ENCODE results near the gene ITGB6. TPM values are rescaled to one million over a fixed set of nuclear protein-coding genes. Genes with fewer than 3 reads are reported as not detected.
A peak's percentile ranks its signal among the peaks of the same experiment; 100 is the strongest.

The ITGB6 gene
- total RNA-seq, 1 donor from 2014 or later, result 17.2 TPM

- no peak for TF ChIP-seq POLR2A (IDR thresholded peaks at IDR 0.05)
- H3K36me3 ChIP-seq, result no peaks in the 10 kb centered on the region
- H3K27me3 ChIP-seq, result no peaks in the 10 kb centered on the region
- DNase-seq (ENCODE audit: extremely low spot score in 2 of 2), result no peak
- peaks cover 29% of the 10 kb centered on the region for H3K4me1 ChIP-seq
- peak overlapping the region in 1 of 2 donors; percentile 83 for H3K4me3 ChIP-seq
- H3K27ac ChIP-seq, result peak overlapping the region; percentile 72
- intact Hi-C loops (cut with DNase I), result no loop called here
- no peaks in the 10 kb centered on the region for H3K9me3 ChIP-seq
Measured at GRCh38 chr2:160063271-160063670, 136.8 kb downstream of the ITGB6 start.

GRCh38 chr2:160062292-160063005 is 137.6 kb downstream of the ITGB6 start, which contains the start of gene PLA2R1:
TSS of gene PLA2R1 (minus strand) at chr2:160062615. CDS start at chr2:160062403, 212 bp downstream.
- H3K36me3 ChIP-seq, result no peaks in the 10 kb centered on the region
- no peaks in the 10 kb centered on the region for H3K9me3 ChIP-seq
- peaks cover 37% of the 10 kb centered on the region for H3K4me1 ChIP-seq
- peak within 1 kb of the TSS; percentile 70 to 83 for H3K4me3 ChIP-seq
- peak within 1 kb of the TSS; percentile 72 for H3K27ac ChIP-seq
- DNase-seq (ENCODE audit: extremely low spot score in 2 of 2), result no peak
- no peaks in the 10 kb centered on the region for H3K27me3 ChIP-seq
- TF ChIP-seq CTCF (IDR thresholded peaks at IDR 0.05), result no peak
- TF ChIP-seq POLR2AphosphoS5 (IDR thresholded peaks at IDR 0.05; ENCODE audit: insufficient read depth in 1 of 2, low read depth in 1 of 2), result peak; percentile 15 to 73
- intact Hi-C loops (cut with DNase I), result no loop called here

GRCh38 chr2:160061944-160062291 is 138.2 kb downstream of the ITGB6 start:
- peak overlapping the region; percentile 70 to 83 for H3K4me3 ChIP-seq
- TF ChIP-seq CTCF (IDR thresholded peaks at IDR 0.05) (no peak), POLR2AphosphoS5 (IDR thresholded peaks at IDR 0.05; ENCODE audit: insufficient read depth in 1 of 2, low read depth in 1 of 2) (no peak), POLR2A (IDR thresholded peaks at IDR 0.05) (no peak)
- H3K36me3 ChIP-seq, result no peaks in the 10 kb centered on the region
- no peaks in the 10 kb centered on the region for H3K9me3 ChIP-seq
- peak overlapping the region; percentile 72 for H3K27ac ChIP-seq
- no peak for DNase-seq (ENCODE audit: extremely low spot score in 2 of 2)
- peaks cover 43% of the 10 kb centered on the region for H3K4me1 ChIP-seq
- intact Hi-C loops (cut with DNase I), result no loop called here
- H3K27me3 ChIP-seq, result no peaks in the 10 kb centered on the region

- no peak for TF ChIP-seq POLR2A (IDR thresholded peaks at IDR 0.05)
- TF ChIP-seq CTCF (IDR thresholded peaks at IDR 0.05), result no peak
- no peak for TF ChIP-seq POLR2AphosphoS5 (IDR thresholded peaks at IDR 0.05; ENCODE audit: insufficient read depth in 1 of 2, low read depth in 1 of 2)
- H3K4me1 ChIP-seq, result peaks cover 46% of the 10 kb centered on the region
- peak overlapping the region; percentile 72 for H3K27ac ChIP-seq
- peak overlapping the region; percentile 70 to 83 for H3K4me3 ChIP-seq
- H3K9me3 ChIP-seq, result no peaks in the 10 kb centered on the region
- no peaks in the 10 kb centered on the region for H3K27me3 ChIP-seq
- no peaks in the 10 kb centered on the region for H3K36me3 ChIP-seq
- intact Hi-C loops (cut with DNase I), result no loop called here
- DNase-seq (ENCODE audit: extremely low spot score in 2 of 2), result no peak
Measured at GRCh38 chr2:160061533-160061932, 138.5 kb downstream of the ITGB6 start.

- Histone ChIP-seq H3K4me1 (peaks cover 56% of the 10 kb centered on the region), H3K27ac (no peak overlapping the region), H3K9me3 (no peaks in the 10 kb centered on the region), H3K4me3 (no peak overlapping the region), H3K36me3 (no peaks in the 10 kb centered on the region), H3K27me3 (no peaks in the 10 kb centered on the region)
- TF ChIP-seq CTCF (IDR thresholded peaks at IDR 0.05) (no peak), POLR2A (IDR thresholded peaks at IDR 0.05) (no peak), POLR2AphosphoS5 (IDR thresholded peaks at IDR 0.05; ENCODE audit: insufficient read depth in 1 of 2, low read depth in 1 of 2) (no peak)
- DNase-seq (ENCODE audit: extremely low spot score in 2 of 2), result no peak
- intact Hi-C loops (cut with DNase I), result no loop called here
Measured at GRCh38 chr2:160060297-160060696, 139.8 kb downstream of the ITGB6 start.

Measured in vagina (tissue), 2 donors.